ENCODE results near the gene TBX18.

Gene TBX18

GRCh38 chr6:84764332-84765049, at the start of gene TBX18:
TSS of gene TBX18 (minus strand) at chr6:84764598. CDS start at chr6:84764181, 417 bp downstream.
- DNase-seq (ENCODE audit: low read depth) = no peak

DNA sequence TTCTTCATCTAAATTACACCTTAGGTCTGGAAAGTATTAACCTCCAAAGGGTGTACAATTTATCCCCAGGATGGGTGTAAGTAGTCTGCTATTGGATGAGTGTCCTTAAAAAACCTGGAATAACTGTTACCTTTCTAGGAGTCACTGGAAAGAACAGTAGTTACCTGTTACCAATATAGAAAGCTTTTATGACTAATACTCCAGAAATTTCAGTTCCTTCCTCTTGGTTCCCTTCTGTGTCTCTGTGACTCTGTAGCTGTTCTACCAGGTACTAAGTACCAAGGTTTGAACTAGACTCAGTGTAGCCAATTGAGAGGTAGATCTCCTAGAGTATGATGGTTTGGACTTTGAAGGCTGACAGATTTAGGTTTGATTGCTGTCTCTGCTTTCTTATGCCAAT, 47.0 kb upstream of the TBX18 start:
- DNase-seq (ENCODE audit: low read depth) = no peak

DNA sequence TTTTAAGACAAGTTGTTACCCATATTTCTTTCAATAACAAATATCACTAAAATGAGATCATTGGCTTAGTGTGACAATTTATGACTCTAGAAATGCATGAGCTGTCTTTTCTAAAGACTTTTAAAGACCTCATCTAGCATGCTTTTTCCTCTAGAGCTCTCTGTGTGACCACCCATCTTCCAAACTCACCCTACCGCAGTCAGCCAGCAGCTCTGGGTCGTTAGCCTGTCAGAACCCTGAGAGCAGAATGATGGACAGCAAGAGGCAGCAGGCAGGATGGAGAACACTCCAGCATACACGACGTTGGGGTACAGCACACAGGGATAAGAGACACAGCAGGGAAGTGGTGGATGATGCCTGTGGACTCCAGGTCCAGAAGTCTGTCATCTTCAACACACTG, 45.1 kb upstream of the TBX18 start:
- DNase-seq (ENCODE audit: low read depth) = no peak

DNA sequence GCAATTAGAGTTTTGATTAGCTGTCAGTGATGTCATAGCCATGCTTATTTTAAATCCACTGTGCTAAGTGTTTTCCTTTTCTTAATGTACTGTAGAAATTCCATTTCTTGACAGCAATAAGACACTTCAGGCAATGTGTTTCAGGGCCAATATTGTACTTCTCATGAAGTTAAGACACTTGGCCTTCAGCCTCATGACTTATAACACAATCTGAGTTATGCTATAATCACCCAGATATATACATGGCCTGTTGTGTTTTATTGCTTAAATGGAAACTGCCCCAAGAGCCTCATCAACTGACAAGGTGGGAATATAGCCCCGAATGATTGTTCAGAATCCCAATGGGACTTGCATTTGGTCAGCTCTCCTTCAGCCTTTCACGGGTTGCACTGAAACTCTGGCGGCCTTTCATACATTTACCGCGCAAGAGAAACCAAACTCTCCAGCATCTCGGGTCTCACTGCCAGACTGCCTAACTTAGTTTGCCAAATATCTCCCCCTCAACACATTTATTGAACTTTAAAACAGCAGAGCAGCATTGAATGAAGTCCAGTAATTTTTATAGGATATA, 44.2 kb upstream of the TBX18 start:
- DNase-seq (ENCODE audit: low read depth) = no peak

DNA sequence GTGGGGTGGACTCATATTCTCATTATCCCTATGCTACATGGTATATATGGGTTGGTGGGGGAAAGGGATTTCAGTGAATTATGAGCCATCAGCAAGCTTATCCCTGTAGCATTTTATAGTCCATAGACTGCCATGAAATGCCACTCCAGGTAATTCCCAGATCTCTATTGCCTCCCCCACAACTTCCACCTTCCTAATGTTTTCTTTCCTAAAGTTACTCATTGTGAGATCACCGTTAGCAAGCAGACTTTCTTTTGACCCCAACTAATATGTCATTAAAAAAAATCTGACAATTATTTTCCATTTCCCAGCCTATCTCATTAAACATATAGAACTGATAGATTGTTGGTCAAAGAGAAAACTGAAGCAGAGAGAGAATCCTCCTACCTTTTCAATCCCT, 40.7 kb upstream of the TBX18 start:
- DNase-seq (ENCODE audit: low read depth) = no peak

GRCh38 chr6:84804720-84805119, 40.3 kb upstream of the TBX18 start:
- DNase-seq (ENCODE audit: low read depth) = no peak

GRCh38 chr6:84801250-84801649, 36.9 kb upstream of the TBX18 start:
- DNase-seq (ENCODE audit: low read depth) = no peak

DNA sequence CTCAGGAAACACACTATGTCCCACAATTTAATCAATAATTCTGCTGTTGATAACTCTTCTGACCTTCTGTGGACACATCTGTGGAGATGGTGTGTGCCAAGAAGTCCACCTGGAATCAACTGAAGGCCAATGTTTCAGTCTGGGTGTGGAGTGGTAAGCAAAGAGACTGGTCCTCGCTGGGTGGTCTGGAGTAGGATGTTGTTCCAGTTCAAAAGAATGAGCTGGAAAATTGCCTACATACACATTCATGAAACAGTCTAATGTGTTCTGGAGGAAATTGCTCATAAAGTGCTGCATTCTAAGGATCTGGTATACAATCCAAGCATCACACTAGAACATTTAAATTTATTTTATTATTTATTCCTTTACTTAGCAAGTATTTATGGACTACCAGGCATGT, 33.9 kb upstream of the TBX18 start:
- DNase-seq (ENCODE audit: low read depth) = no peak

- no peak for DNase-seq (ENCODE audit: low read depth)
Observed at GRCh38 chr6:84796343-84796742, 31.9 kb upstream of the TBX18 start.

GRCh38 chr6:84791927-84792326, 27.5 kb upstream of the TBX18 start:
- no peak for DNase-seq (ENCODE audit: low read depth)

- DNase-seq (ENCODE audit: low read depth) = no peak
Observed at GRCh38 chr6:84791233-84791632, 26.8 kb upstream of the TBX18 start.

DNA sequence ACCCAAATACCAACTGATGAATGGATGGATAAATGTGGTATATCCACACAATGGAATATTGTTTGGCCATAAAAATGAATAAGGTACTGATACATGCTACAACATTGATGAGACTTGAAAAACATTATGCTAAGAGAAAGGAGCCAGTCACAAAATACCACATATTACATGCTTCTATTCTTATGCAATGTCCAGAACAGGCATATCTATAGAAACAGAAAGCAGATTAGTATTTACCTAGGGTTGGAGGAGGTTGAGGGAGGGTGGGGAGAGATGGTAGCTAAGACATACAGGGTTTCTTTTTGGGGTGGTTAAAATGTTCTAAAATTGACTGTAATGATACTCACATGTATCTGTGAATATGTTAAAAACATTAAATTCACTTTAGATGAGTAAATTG, 24.8 kb upstream of the TBX18 start:
- no peak for DNase-seq (ENCODE audit: low read depth)

DNA sequence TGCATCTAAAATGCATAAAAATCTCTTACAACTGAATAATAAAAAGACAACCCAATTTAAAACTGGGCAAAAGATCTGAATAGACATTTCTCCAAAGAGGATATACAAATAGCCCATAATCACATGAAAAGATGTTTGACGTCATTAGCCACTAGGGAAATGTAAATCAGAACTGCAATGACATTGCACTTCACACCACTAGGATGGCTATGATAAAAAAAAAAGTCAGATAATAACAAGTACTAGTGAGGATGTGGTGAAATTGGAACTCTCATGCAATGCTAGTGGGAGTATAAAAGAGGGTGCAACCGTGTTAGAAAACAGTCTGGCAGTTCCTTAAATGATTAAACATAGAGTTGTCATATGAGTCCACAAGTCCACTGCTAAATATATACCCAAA, 24.3 kb upstream of the TBX18 start:
- DNase-seq (ENCODE audit: low read depth) = no peak

DNA sequence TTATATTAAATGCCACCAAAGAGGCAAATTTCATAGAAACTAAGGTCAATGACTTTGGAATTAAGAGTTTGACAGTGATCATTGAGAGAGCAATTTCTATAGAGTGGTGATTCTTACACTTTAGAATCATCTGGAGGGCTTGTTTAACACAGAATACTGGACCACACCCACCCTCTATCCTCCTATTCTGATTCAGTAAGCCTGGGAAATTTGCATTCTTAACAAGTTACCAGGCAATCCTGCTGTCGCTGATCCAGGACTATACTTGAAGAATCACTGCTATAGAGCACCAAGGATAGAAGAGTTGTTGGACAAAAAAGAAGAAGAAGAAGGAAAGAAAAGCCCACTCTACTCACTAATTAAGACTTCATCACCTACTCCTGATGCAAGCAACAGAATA, 21.3 kb upstream of the TBX18 start:
- no peak for DNase-seq (ENCODE audit: low read depth)

DNA sequence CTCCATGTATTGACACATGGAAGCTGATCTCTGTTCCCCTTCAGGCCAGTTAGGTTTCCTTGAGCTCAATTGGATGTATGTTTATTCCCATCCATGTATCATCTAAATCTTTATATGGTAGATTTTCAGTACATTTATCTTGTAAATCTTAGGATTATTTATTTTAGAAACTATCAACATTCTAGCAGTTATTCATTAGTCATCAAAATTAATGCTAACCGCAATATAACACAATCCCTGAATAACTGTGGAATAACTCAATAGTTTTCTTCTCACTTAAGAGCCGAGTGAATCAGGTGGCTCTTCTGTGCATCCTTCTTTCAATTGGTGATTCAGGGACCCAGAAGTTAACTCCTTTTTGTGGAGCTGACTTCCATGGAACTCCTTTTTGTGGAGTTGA, 15.5 kb upstream of the TBX18 start:
- no peak for DNase-seq (ENCODE audit: low read depth)

GRCh38 chr6:84779380-84779779, 15.0 kb upstream of the TBX18 start:
- DNase-seq (ENCODE audit: low read depth) = no peak

DNA sequence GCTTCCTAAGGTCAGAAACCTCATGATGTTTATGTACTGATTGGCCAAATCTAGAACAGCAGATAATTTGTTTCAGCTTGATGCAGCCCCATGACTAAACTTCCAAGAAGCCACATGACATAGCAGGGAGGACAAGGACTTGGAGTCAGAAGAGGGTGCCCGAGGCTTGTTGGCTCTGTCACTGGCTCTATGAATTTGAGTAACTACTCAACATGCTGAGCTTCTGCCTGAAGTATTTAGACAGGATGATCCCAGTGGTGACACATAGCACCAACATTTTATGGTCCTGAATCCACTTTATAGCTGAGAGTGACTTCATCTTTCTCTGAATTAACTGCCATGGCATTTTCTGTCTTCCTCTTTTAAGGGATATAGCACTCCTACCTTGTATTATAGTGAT, 13.5 kb upstream of the TBX18 start:
- DNase-seq (ENCODE audit: low read depth) = no peak

DNA sequence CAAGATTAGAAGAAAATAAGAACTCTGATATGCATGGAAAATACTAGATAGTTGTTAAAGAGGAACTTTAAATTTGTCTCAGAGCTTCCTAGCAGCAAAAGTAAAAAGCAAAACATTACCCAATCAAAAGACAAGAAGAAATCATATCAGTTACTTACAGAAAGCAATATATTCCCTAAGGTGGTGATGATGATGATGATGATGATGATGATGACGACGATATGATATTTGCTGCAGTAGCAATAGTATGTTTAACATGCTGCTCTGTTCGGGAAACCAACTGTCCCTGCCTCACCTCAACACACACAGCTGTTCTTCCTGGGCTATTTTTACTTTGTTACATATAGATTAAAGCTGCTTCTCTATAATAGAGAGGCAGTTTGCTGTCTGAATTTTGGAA, 12.0 kb upstream of the TBX18 start:
- DNase-seq (ENCODE audit: low read depth) = no peak

DNA sequence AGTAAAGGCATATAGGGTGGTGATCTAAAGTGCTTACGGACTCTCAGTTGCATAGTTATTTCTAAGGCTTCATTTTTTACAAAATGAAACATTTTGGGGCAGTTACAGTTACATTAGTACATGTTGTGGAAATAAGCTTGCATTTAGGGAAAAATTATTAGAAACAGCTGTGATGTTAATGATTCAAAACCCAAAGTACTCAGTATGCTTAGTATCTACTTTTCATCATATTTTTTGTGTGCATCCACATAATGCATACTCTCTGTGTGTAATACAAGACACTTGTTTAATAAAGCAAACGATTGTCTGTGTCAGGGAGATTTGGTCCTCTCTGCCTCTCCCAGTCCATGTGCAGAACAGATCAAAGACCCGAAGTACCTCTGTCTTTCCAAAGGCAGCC, 11.4 kb upstream of the TBX18 start:
- no peak for DNase-seq (ENCODE audit: low read depth)

GRCh38 chr6:84774985-84775284, 10.5 kb upstream of the TBX18 start:
- no peak for DNase-seq (ENCODE audit: low read depth)

- DNase-seq (ENCODE audit: low read depth) = no peak
Observed at GRCh38 chr6:84774157-84774984, 10.0 kb upstream of the TBX18 start.

DNA sequence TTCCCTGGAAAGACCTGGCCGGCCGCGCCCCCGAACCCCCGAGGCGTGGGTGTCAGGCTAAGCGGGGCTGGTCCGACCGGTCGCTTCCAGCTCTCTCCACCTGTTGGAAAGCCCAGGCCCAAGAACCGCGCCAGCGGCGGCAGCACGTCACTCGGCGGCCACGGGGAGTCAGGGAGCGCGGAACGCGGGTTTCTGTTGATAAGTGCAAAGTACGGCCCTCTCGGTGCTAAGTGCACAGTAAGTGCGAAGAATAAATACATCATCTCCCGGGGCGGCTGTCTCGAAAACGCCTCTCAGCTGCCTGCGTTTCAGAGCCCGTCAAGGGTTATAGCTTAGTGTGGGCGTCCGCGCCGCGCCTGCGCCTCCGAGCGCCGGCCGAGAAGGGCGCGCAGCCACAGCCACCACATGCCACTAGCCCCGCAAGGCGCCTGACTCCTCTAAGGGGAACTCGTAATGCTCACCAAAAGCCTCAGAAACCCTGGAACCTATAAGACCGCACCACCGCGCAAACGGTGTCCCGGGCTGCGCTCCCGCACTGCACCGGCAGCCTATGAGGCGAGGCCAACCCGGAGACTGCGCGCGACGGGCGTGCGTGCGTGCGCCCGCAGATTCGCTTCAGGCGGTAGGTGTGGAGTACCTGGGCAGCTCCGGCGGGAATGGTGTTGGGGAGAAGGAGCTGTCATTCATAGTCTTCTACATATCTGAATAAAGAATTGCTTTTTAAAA, 9.2 kb upstream of the TBX18 start:
- DNase-seq (ENCODE audit: low read depth) = no peak

DNA sequence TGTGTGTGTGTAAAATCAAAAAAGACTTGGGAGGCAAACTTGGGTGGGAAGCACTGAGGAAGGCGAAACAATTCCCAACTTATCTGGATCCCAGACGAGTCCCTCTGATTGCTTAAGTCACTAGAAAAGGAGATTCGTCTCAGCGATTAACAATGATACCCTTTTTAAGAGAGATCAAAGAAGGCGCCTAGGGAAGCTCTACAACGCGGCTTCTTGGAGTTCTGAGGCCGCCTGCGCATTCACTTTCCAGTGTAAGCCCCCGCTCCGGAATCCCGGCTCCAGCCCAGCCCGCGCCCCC, 8.7 kb upstream of the TBX18 start:
- no peak for DNase-seq (ENCODE audit: low read depth)
